SU-DHL-6 (cell line): ENCODE measurements around the gene TMEM258.
A peak's percentile ranks its signal among the peaks of the same experiment; 100 is the strongest.

Source experiments
- H2AFZ ChIP-seq: fragments of 200-600 bp; sonication (generic); 2 replicates; pipeline ENCODE4 v1.6.1; 2014; ENCODE audit warnings: low read depth, mild to moderate bottlenecking, moderate library complexity, mixed read lengths, antibody characterized with exemption, low read length; ENCODE audit not compliant: severe bottlenecking
- H3F3A ChIP-seq: fragments of 200-600 bp; shearing (Covaris generic); 2 replicates; pipeline ENCODE4 v1.6.0; 2016; ENCODE audit warnings: antibody characterized with exemption, mild to moderate bottlenecking; ENCODE audit not compliant: insufficient read depth
- H3K27ac ChIP-seq: fragments of 200-600 bp; sonication (generic); 2 replicates; pipeline ENCODE4 v1.5.1; 2016; ENCODE audit warnings: low read depth, mild to moderate bottlenecking, low read length, moderate library complexity, mixed read lengths
- H3K27me3 ChIP-seq: fragments of 200-600 bp; sonication (generic), shearing (Covaris generic); 2 replicates; pipeline ENCODE4 v1.6.0; 2014; ENCODE audit warnings: mild to moderate bottlenecking, low read length
- H3K36me3 ChIP-seq: fragments of 200-600 bp; sonication (generic); 2 replicates; pipeline ENCODE4 v1.6.1; 2014; ENCODE audit warnings: mild to moderate bottlenecking, low read length, mixed read lengths
- H3K4me2 ChIP-seq: fragments of 300-600, 200-600 bp; shearing (Covaris generic), sonication (generic); 2 replicates; pipeline ENCODE4 v1.6.0; 2014; ENCODE audit warnings: low read length, low read depth, mild to moderate bottlenecking; ENCODE audit not compliant: poor library complexity, severe bottlenecking
- H3K4me3 ChIP-seq: fragments of 200-600 bp; sonication (generic); 2 replicates; pipeline ENCODE4 v1.5.1; 2014; ENCODE audit warnings: antibody characterized with exemption, low read length, mild to moderate bottlenecking, mixed read lengths; ENCODE audit not compliant: insufficient read depth, poor library complexity, severe bottlenecking
- H3K79me2 ChIP-seq: fragments of 200-600 bp; sonication (generic); 2 replicates; pipeline ENCODE4 v1.6.1; 2014; ENCODE audit warnings: mild to moderate bottlenecking, low read length, moderate library complexity; ENCODE audit not compliant: insufficient read depth
- H3K9ac ChIP-seq: fragments of 200-600 bp; sonication (generic); 2 replicates; pipeline ENCODE4 v1.7.0; 2014; ENCODE audit warnings: mild to moderate bottlenecking, low read length
- H3K9me2 ChIP-seq: fragments of 200-600 bp; sonication (generic); replicated peaks from 2 replicates; pipeline ENCODE4 v1.6.1; 2014; ENCODE audit warnings: low read length; ENCODE audit not compliant: insufficient read depth
- H3K9me3 ChIP-seq: fragments of 200-600 bp; sonication (generic); 2 replicates; pipeline ENCODE4 v1.6.1; 2014; ENCODE audit warnings: low read length, mixed read lengths; ENCODE audit not compliant: insufficient read depth
- H4K20me1 ChIP-seq: fragments of 200-600 bp; sonication (generic); 2 replicates; pipeline ENCODE4 v1.6.1; 2014; ENCODE audit warnings: low read depth, mild to moderate bottlenecking, antibody characterized with exemption, low read length, moderate library complexity, mixed read lengths
- CTCF ChIP-seq: fragments of 200-600 bp; sonication (generic); IDR thresholded peaks from one replicate; pipeline ENCODE4 v1.5.1; 2017; ENCODE audit warnings: antibody characterized with exemption, mild to moderate bottlenecking, low read length, moderate library complexity; ENCODE audit not compliant: insufficient read depth, poor library complexity, severe bottlenecking
- EZH2phosphoT487 ChIP-seq: fragments of 200-600 bp; sonication (generic), shearing (Covaris generic); conservative IDR thresholded peaks from 2 replicates; pipeline ENCODE4 v1.6.1; 2018; ENCODE audit warnings: mild to moderate bottlenecking, antibody characterized with exemption, low read length, moderate library complexity, mixed read lengths

TMEM258 gene

GRCh38 chr11:61753672-61754071 lies 38.7 kb downstream of the TMEM258 start:
- H3K36me3 ChIP-seq, result no peaks in the 10 kb centered on the region
- no peaks in the 10 kb centered on the region for H3K27me3 ChIP-seq
- H3K4me3 ChIP-seq, result no peak overlapping the region
- no peaks in the 10 kb centered on the region for H3K79me2 ChIP-seq
- no peaks in the 10 kb centered on the region for H3F3A ChIP-seq
- H2AFZ ChIP-seq, result no peak overlapping the region
- H3K4me2 ChIP-seq, result no peak overlapping the region
- no peaks in the 10 kb centered on the region for H4K20me1 ChIP-seq
- no peaks in the 10 kb centered on the region for H3K9me3 ChIP-seq
- no peak overlapping the region for H3K9ac ChIP-seq
- TF ChIP-seq EZH2phosphoT487 (no peak), CTCF (no peak)
- no peaks in the 10 kb centered on the region for H3K9me2 ChIP-seq
- H3K27ac ChIP-seq, result no peak overlapping the region

- Histone ChIP-seq H3K27ac (no peak overlapping the region), H3K36me3 (no peaks in the 10 kb centered on the region), H3K4me3 (peak overlapping the region; percentile 28), H3K27me3 (no peaks in the 10 kb centered on the region), H4K20me1 (no peaks in the 10 kb centered on the region), H2AFZ (no peak overlapping the region), H3F3A (no peaks in the 10 kb centered on the region), H3K9me2 (no peaks in the 10 kb centered on the region), H3K4me2 (peak overlapping the region; percentile 40), H3K9me3 (no peaks in the 10 kb centered on the region), H3K9ac (no peak overlapping the region), H3K79me2 (no peaks in the 10 kb centered on the region)
- no peak for TF ChIP-seq CTCF
These were observed 39.4 kb downstream of the TMEM258 start for GRCh38 chr11:61752925-61753521.

GRCh38 chr11:61752117-61752924 lies 40.1 kb downstream of the TMEM258 start, which contains the start of gene MYRF:
TSS of gene MYRF (plus strand) at chr11:61752636. CDS start at chr11:61752745, 109 bp downstream.
- peak within 1 kb of the TSS; percentile 40 for H3K4me2 ChIP-seq

More at GRCh38 chr11:61752117-61752924, 40.1 kb downstream of the TMEM258 start, which contains the start of gene MYRF:
- Histone ChIP-seq H3K9me3 (no peaks in the 10 kb centered on the region), H3K9ac (no peak within 1 kb of the TSS), H3K9me2 (no peaks in the 10 kb centered on the region), H3F3A (no peaks in the 10 kb centered on the region), H3K4me3 (peak within 1 kb of the TSS; percentile 28), H3K27me3 (no peaks in the 10 kb centered on the region), H3K27ac (no peak within 1 kb of the TSS), H2AFZ (no peak within 1 kb of the TSS), H4K20me1 (no peaks in the 10 kb centered on the region), H3K79me2 (no peaks in the 10 kb centered on the region), H3K36me3 (no peaks in the 10 kb centered on the region)
- peak; percentile 46 for TF ChIP-seq CTCF
- no peak for TF ChIP-seq EZH2phosphoT487
